ENCODE results near the gene ARL15.

- TF ChIP-seq CTCF (conservative IDR thresholded peaks at IDR 0.05) (no peak), EZH2 (IDR thresholded peaks at IDR 0.05; ENCODE audit: low read depth) (no peak)
Measured at GRCh38 chr5:53900677-53901076, 409.7 kb downstream of the ARL15 start.
